Measurements from ENCODE around the gene TMEM121B.

Gene TMEM121B

DNA sequence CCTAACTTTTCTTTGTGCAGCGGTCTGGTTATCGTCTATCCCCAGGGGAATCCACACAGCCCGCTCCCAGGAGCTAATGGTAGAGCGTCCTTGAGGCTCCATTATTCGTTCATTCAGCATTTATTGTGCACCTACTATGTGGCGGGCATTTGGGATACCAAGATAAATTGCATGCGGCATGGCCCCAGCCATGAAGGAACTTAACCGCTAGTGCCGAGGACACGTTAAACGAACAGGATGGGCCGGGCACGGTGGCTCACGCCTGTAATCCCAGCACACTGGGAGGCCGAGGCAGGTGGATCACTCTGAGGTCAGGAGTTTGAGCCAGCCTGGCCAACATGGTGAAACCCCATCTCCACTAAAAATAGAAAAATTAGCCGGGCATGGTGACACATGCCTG lies 11.2 kb downstream of the TMEM121B start:
- no peak for DNase-seq (ENCODE audit: low read depth)

DNA sequence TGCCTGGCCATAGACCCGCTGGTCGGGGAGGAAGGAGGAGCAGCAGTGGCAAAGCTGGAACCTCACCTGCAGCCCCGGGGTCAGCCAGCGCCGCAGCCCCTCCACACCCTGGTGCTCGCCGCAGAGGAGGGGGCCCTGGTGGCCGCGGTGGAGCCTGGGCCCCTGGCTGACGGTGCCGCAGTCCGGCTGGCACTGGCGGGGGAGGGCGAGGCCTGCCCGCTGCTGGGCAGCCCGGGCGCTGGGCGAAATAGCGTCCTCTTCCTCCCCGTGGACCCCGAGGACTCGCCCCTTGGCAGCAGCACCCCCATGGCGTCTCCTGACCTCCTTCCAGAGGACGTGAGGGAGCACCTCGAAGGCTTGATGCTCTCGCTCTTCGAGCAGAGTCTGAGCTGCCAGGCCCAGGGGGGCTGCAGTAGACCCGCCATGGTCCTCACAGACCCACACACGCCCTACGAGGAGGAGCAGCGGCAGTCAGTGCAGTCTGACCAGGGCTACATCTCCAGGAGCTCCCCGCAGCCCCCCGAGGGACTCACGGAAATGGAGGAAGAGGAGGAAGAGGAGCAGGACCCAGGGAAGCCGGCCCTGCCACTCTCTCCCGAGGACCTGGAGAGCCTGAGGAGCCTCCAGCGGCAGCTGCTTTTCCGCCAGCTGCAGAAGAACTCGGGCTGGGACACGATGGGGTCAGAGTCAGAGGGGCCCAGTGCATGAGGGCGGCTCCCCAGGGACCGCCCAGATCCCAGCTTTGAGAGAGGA lies 11.9 kb downstream of the TMEM121B start:
- no peak for DNase-seq (ENCODE audit: low read depth)

DNA sequence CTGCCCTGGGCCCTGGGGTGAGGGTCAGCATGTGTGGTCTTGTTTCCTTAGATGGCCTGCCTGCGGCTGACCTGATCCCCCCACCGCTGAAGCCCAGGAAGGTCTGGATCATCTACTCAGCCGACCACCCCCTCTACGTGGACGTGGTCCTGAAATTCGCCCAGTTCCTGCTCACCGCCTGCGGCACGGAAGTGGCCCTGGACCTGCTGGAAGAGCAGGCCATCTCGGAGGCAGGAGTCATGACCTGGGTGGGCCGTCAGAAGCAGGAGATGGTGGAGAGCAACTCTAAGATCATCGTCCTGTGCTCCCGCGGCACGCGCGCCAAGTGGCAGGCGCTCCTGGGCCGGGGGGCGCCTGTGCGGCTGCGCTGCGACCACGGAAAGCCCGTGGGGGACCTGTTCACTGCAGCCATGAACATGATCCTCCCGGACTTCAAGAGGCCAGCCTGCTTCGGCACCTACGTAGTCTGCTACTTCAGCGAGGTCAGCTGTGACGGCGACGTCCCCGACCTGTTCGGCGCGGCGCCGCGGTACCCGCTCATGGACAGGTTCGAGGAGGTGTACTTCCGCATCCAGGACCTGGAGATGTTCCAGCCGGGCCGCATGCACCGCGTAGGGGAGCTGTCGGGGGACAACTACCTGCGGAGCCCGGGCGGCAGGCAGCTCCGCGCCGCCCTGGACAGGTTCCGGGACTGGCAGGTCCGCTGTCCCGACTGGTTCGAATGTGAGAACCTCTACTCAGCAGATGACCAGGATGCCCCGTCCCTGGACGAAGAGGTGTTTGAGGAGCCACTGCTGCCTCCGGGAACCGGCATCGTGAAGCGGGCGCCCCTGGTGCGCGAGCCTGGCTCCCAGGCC lies 12.7 kb downstream of the TMEM121B start:
- DNase-seq (ENCODE audit: low read depth) = no peak

DNA sequence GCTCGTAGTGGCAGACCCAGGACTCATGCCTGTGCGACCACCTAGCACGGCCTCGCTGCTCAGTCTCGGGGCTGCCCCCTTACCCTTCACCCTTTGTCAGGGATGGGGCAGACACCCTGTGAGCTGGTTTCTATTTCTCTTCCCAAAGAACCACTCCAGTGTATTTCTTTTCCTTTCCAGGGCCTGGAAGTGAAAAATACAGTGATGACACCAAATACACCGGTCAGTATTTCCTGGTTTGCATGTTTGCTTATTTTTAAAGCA lies 13.7 kb downstream of the TMEM121B start:
- no peak for DNase-seq (ENCODE audit: low read depth)

DNA sequence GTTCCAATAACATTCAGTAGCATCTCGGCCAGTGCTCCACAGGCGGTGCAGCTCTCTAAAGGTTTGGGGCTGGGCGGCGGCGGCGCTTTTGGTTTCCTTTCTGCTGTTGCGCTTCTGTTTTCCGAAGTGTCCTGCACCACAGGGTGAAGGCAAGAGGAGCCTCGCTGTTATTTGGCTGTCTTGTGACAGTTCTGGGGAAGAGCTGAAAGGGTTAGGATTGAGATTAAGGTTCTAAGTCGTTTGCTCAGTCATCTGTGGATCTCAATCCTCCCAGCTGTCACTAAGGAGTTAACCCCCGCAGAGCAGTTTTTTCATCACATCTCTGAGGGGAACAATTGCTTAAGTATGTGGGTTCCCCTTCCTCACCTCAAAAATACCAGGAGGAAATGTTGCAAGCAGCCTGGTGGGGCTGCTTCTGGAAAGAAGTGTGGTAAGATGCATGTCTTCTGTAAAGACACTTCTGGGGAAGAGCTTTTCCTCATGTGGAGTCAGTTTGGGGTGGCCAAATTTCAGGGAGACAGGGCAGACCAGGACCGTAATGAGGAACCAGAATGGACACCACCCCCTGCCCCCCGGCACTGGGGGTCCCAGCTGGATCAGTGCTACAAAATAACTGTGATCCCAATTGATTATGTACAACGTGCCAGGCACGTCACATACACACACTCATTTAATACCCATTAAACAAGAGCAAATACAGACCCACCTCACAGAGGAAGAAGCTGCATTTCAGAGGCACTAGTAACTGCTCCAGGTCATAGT lies 14.2 kb downstream of the TMEM121B start:
- DNase-seq (ENCODE audit: low read depth) = no peak

DNA sequence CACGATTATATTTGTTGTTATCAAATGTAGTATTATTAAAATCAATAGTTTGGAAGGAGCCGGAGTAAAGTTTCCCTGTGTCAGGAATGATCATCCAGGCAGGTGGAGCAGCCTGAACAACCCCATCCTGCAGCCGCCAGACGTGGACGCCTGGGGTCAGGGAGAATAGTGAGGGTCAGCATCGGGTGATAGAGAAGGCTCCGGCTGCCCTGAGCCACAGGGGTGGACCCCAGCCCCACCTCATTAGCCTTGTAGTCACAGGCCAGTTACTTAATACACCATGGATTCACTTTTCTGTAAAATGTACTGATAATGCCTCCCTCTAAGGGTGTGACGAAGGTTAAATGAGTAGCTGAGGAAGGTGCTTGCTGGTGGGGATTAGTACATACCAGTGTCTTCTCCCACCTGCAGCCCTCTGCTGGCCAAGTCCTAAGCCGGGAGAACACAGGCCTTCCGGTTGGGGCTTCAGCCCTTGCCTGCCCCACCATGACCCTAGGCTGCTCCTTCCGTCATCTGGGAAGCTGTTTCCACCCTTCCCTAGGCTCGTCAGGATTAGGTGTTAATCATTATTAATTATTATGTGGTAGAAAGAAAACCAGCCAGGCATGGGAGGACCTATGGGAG lies 14.9 kb downstream of the TMEM121B start:
- DNase-seq (ENCODE audit: low read depth) = no peak

- DNase-seq (ENCODE audit: low read depth) = no peak
Measured at GRCh38 chr22:17105143-17106129, 15.7 kb downstream of the TMEM121B start.

DNA sequence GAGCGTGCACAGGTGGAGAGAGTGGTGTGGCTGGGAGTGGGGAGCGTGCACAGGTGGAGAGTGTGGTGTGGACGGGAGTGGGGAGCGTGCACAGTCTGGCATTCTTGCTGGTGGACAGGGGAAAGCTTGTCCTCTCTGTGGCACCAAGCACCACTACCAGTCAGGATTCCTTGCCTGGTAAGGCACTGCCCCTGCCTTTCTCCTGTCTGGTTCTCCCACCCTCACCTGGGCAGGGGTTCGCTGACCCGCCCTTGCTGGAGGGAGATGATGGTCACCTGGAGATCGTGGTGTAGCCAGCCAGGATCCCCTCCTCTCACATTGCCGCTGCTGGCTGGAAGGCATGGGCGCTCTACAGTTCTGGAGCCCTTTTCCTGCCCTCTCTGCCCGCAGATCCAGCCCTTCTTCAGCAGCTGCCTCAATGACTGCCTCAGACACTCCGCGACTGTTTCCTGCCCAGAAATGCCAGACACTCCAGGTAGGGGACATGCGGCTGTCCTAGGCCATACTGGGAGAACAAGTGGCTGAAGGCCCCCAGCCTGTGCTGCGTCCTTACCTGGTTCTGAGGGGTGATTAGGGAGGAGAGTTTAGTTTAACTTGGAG lies 16.7 kb downstream of the TMEM121B start:
- no peak for DNase-seq (ENCODE audit: low read depth)

- DNase-seq (ENCODE audit: low read depth) = no peak
Measured at GRCh38 chr22:17103351-17103750, 17.8 kb downstream of the TMEM121B start.

DNA sequence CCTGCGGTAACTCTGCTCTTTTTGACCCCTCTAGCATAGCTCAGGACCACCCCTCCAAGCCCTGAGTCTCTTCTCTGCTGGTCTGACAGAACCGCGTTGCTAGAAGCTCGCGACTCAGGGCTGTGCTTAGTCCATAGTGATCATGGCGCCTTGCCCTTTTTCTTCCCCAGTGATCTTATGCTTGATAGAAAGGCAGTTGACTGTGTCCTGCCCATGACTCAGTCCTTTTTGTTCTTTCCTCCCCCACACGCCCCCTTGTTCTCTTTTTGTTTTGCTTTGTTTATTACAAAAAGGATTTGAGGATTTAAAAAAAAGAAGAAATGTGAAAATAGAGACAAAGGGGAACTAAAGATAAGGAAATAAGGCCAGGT lies 18.9 kb downstream of the TMEM121B start:
- no peak for DNase-seq (ENCODE audit: low read depth)

DNA sequence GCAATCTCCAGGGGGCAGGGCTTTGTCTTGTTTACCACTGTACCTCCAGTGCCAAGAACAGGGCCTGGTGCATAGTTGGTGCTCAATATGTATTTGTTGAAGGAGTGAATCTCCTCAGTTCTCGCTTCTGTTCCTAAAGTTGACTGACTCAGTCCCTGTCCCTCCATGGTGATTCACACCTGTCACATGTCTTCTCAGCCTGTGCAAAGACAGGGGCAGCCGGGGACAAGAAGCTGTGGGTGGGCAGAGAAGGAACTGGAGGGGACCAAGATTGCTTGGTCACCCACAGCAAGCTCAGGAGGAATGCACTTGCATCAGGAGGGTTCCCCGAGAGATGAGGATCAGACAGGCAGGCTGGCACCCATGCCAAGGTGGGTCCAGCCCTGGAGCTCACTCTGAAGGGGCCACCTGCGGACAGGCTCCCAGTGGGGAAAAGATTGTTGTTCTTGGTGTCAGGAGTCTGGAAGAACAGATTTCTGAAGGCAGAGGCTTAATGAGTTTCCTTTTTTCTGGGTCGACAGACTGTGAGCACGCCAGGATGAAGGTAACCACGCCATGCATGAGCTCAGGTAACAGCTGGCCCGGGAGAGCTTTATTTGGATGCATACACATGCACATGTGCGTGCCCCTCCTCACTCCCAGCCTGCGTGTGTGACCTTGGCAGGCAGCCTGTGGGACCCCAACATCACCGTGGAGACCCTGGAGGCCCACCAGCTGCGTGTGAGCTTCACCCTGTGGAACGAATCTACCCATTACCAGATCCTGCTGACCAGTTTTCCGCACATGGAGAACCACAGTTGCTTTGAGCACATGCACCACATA lies 19.5 kb downstream of the TMEM121B start:
- no peak for DNase-seq (ENCODE audit: low read depth)

GRCh38 chr22:17100621-17101020 lies 20.5 kb downstream of the TMEM121B start:
- DNase-seq (ENCODE audit: low read depth) = no peak

GRCh38 chr22:17098379-17098819 lies 22.8 kb downstream of the TMEM121B start:
- no peak for DNase-seq (ENCODE audit: low read depth)

- DNase-seq (ENCODE audit: low read depth) = no peak
Measured at GRCh38 chr22:17097701-17098100, 23.5 kb downstream of the TMEM121B start.

DNA sequence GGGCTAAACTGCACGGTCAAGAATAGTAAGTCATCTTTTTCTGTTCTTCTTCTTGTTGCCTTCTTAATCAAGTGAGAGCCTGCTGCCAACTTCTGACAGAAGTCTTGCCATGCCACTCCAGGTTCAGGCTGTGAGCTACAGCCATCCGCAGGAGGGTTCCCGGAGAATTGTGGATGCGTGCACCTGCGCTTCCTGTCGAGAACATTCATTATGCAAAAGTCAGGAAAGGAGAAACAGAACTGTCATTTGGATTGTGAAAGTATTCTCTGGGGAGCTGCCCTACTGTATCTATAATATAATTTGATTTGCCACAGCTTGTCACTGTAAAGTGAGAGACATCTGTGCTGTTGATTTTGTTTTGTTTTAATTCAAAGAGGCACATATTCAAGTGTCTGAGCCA lies 24.1 kb downstream of the TMEM121B start:
- no peak for DNase-seq (ENCODE audit: low read depth)

GRCh38 chr22:17096071-17096470 lies 25.1 kb downstream of the TMEM121B start:
- no peak for DNase-seq (ENCODE audit: low read depth)

GRCh38 chr22:17095538-17095937 lies 25.6 kb downstream of the TMEM121B start:
- no peak for DNase-seq (ENCODE audit: low read depth)

DNA sequence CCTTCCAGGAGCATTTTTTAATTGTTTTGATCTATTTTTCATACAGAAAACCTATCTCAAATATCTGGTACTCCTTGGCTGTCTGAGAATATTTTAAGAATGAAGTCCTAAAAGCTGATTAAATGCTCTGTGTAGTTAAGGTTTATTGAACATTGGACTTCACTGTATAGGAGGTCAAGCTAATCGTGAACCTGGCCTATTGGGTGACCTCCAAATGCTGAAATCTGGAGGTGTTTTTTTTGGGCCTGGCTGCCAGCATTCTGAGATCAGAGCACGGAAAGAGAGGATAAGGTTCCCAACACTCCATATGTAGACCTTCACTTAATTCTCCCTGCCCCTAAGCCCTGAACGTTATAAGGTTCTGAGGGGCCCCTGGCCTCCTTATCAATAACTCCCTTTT lies 28.1 kb downstream of the TMEM121B start:
- DNase-seq (ENCODE audit: low read depth) = no peak

DNA sequence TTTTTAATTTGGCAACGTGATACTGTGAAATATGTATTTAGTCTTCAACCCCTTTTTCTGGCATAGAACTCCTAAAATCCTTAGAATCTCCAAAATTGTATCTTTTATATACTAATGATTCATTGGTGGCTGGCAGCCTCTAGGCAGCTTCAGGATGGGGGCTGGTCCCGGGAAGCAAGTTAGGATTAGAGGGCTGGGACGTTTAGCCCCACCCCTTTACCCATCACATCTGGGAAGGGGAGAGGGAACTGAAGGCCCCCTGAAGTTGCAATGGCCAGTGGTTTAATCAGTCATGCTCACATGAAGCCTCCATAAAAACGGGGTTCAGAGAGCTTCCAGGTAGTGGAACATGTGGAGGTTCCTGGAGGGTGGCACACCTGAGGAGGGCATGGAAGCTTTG lies 29.3 kb downstream of the TMEM121B start:
- no peak for DNase-seq (ENCODE audit: low read depth)

- DNase-seq (ENCODE audit: low read depth) = no peak
Measured at GRCh38 chr22:17090550-17090949, 30.6 kb downstream of the TMEM121B start.

Data from stimulated activated CD8-positive, alpha-beta memory T cell treated with anti-CD3 and anti-CD28 coated beads, Interleukin-12 subunit alpha, Interleukin-12 subunit beta, amount 100 ng/mL, for 4 hours (primary cell).